LNCaP clone FGC (cell line): Measurements from ENCODE around the gene FILIP1L.
"Not testable (repeated sequence)": the region's sequence is repeated elsewhere in the genome, so short reads cannot be mapped to it uniquely, and the experiment has no call there.

Source experiments
- DNase-seq: peaks from one replicate; pipeline ENCODE4 v3.0.0-alpha.2; 2011; ENCODE audit warnings: low read depth
- H3K4me3 ChIP-seq: 2 replicates; pipeline ENCODE4 v1.5.1; 2011; ENCODE audit warnings: mild to moderate bottlenecking, low read depth, low read length, control low read depth
- TF ChIP-seq, protein P1 (sequence below): IDR thresholded peaks from 2 replicates; pipeline ENCODE4 v1.5.1; 2012; ENCODE audit warnings: mild to moderate bottlenecking; ENCODE audit not compliant: control insufficient read depth, insufficient read depth; ENCODE audit errors: extremely low read depth

The FILIP1L gene

DNA sequence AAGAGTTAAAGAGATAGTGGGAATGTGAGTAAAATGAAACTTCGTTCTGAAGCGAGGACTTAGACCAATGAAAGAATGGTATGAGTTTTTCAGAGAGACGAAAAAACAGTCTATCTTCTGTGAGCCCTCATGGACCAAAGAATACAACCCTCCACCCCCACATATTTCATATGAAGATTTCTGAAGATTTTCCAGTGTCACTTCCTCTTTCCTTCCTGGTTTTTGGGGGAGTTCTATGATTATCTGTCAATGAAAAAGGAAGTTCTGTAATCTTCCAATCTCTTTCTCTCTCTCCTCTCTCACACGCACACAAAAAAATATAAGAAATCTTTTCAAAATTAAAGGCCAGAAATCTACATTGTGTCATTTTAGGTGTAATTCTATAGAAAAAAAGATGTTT lies 269.0 kb downstream of the FILIP1L start:
- TF ChIP-seq, protein P1, sequence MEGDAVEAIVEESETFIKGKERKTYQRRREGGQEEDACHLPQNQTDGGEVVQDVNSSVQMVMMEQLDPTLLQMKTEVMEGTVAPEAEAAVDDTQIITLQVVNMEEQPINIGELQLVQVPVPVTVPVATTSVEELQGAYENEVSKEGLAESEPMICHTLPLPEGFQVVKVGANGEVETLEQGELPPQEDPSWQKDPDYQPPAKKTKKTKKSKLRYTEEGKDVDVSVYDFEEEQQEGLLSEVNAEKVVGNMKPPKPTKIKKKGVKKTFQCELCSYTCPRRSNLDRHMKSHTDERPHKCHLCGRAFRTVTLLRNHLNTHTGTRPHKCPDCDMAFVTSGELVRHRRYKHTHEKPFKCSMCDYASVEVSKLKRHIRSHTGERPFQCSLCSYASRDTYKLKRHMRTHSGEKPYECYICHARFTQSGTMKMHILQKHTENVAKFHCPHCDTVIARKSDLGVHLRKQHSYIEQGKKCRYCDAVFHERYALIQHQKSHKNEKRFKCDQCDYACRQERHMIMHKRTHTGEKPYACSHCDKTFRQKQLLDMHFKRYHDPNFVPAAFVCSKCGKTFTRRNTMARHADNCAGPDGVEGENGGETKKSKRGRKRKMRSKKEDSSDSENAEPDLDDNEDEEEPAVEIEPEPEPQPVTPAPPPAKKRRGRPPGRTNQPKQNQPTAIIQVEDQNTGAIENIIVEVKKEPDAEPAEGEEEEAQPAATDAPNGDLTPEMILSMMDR: no peak
- no peak for DNase-seq
- no peak overlapping the region for H3K4me3 ChIP-seq

DNA sequence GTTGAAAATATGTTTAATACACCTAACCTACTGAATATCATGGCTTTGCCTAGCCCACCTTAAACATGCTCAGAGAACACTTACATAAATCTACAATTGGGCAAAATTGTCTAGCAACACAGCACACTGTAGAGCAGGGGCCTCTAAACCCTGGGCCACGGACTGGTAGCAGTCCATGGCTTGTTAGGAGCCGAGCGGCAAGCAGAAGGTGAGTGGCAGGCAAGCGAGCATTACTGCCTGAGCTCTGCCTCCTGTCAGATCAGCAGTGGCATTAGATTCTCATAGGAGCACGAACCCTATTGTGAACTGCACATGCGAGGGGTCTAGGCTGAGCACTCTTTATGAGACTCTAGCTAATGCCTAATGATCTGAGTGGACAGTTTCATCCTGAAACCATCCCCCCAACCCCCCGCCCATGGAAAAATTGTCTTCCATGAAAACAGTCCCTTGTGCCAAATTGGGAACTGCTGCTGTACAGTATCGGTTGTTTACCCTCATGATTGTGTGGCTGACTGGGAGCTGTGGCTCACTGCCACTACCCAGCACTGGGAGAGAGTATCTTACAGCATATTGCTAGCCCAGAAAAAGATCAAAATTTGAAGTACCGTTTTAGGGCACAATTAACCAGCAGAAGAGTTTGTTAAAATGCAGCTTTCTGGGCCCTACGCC lies 270.6 kb downstream of the FILIP1L start:
- TF ChIP-seq, protein P1: no peak
- DNase-seq: no peak

GRCh38 chr3:99842826-99843589 lies 271.3 kb downstream of the FILIP1L start:
- DNase-seq: peak; percentile 46
- TF ChIP-seq, protein P1: peak; percentile 55
- no peak overlapping the region for H3K4me3 ChIP-seq

More for the DNA sequence above, 270.6 kb downstream of the FILIP1L start:
- no peak overlapping the region for H3K4me3 ChIP-seq

GRCh38 chr3:99841949-99842348 lies 272.4 kb downstream of the FILIP1L start:
- not testable (repeated sequence) for DNase-seq, H3K4me3 ChIP-seq

DNA sequence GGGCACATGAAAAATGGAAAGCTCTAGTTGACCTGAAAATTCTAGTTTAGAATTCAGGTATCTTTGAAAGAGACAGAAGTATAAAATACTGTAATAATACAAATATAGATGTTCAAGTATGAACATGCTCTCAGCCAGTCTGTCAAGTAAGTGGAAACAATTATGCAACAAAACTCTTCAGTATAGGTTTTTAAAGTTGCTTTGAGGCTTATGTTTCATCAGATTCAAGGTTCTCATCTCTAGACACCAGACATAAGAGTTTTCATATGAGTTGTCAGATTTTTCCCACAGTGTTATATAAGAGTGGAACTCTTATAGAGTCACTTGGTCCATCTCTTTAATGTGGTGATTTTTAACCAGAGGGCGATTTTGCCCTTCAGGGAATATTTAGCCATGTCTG lies 274.7 kb downstream of the FILIP1L start:
- no peak overlapping the region for H3K4me3 ChIP-seq
- DNase-seq: no peak
- TF ChIP-seq, protein P1: no peak

- no peak overlapping the region for H3K4me3 ChIP-seq
- DNase-seq: no peak
- TF ChIP-seq, protein P1: no peak
These were observed 275.5 kb downstream of the FILIP1L start for GRCh38 chr3:99838755-99839154.

- no peak overlapping the region for H3K4me3 ChIP-seq
- no peak for DNase-seq
- TF ChIP-seq, protein P1: no peak
These were observed 276.6 kb downstream of the FILIP1L start for GRCh38 chr3:99837715-99838114.
